GM19468 (cell line): ENCODE results near the gene HMX1.

Source experiments
- ATAC-seq: cut with Tn5 transposase; IDR thresholded peaks from one replicate; pipeline ENCODE4 v1.9.1; 2021; ENCODE audit warnings: mild to moderate bottlenecking, moderate library complexity, moderate number of reproducible peaks; ENCODE audit not compliant: unreplicated experiment; ENCODE audit errors: extremely low read depth

The HMX1 gene

GRCh38 chr4:8893624-8894423 lies 22.2 kb upstream of the HMX1 start:
- no peak for ATAC-seq

- no peak for ATAC-seq
These were observed 21.6 kb upstream of the HMX1 start for GRCh38 chr4:8893227-8893623.

GRCh38 chr4:8892556-8893226 lies 21.1 kb upstream of the HMX1 start:
- no peak for ATAC-seq

- no peak for ATAC-seq
These were observed 20.3 kb upstream of the HMX1 start for GRCh38 chr4:8891646-8892555.

- no peak for ATAC-seq
These were observed 19.6 kb upstream of the HMX1 start for GRCh38 chr4:8891255-8891645.

- no peak for ATAC-seq
These were observed 17.2 kb upstream of the HMX1 start for GRCh38 chr4:8888856-8889255.

GRCh38 chr4:8886612-8887406 lies 15.2 kb upstream of the HMX1 start:
- ATAC-seq, result no peak

GRCh38 chr4:8882239-8882638 lies 10.6 kb upstream of the HMX1 start:
- no peak for ATAC-seq

GRCh38 chr4:8880851-8881250 lies 9.2 kb upstream of the HMX1 start:
- ATAC-seq, result no peak

- no peak for ATAC-seq
These were observed 7.9 kb upstream of the HMX1 start for GRCh38 chr4:8879574-8879973.

- ATAC-seq, result no peak
These were observed 6.8 kb upstream of the HMX1 start for GRCh38 chr4:8878421-8878820.

GRCh38 chr4:8877780-8878040 lies 6.1 kb upstream of the HMX1 start:
- no peak for ATAC-seq

- ATAC-seq, result no peak
These were observed 5.5 kb upstream of the HMX1 start for GRCh38 chr4:8876982-8877779.

- no peak for ATAC-seq
These were observed 3.4 kb upstream of the HMX1 start for GRCh38 chr4:8874896-8875680.

GRCh38 chr4:8874003-8874895 lies 2.6 kb upstream of the HMX1 start:
- ATAC-seq, result no peak

GRCh38 chr4:8872402-8873291 lies 1.0 kb upstream of the HMX1 start:
- ATAC-seq, result no peak
